ENCODE measurements around the gene LRP1B.

Gene LRP1B

DNA sequence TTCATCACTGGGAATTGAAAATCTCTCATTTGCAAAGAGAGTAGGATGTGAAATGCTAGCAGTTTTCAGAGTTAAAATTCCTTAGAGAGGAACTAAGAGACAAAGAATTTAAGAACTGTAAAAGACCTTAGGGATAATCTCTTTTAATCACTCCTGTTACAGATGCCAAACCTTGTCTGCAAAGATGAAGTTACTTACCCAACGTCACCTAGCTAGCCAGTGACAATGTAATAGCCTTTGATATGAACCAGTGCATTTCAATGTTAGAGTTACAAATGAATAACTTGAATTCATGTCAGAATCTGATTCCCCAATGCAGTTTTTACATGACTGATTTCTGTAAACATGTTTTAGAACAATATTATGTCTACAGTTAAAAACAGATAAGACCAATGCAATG lies 190.1 kb downstream of the LRP1B start:
- DNase-seq (ENCODE audit: low read depth), result no peak
- TF ChIP-seq, protein P1, sequence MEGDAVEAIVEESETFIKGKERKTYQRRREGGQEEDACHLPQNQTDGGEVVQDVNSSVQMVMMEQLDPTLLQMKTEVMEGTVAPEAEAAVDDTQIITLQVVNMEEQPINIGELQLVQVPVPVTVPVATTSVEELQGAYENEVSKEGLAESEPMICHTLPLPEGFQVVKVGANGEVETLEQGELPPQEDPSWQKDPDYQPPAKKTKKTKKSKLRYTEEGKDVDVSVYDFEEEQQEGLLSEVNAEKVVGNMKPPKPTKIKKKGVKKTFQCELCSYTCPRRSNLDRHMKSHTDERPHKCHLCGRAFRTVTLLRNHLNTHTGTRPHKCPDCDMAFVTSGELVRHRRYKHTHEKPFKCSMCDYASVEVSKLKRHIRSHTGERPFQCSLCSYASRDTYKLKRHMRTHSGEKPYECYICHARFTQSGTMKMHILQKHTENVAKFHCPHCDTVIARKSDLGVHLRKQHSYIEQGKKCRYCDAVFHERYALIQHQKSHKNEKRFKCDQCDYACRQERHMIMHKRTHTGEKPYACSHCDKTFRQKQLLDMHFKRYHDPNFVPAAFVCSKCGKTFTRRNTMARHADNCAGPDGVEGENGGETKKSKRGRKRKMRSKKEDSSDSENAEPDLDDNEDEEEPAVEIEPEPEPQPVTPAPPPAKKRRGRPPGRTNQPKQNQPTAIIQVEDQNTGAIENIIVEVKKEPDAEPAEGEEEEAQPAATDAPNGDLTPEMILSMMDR (IDR thresholded peaks at IDR 0.05; ENCODE audit: low read depth, low read length, missing control alignments), result no peak
- no peak overlapping the region for H3K4me3 ChIP-seq (ENCODE audit: low read depth, low read length)

DNA sequence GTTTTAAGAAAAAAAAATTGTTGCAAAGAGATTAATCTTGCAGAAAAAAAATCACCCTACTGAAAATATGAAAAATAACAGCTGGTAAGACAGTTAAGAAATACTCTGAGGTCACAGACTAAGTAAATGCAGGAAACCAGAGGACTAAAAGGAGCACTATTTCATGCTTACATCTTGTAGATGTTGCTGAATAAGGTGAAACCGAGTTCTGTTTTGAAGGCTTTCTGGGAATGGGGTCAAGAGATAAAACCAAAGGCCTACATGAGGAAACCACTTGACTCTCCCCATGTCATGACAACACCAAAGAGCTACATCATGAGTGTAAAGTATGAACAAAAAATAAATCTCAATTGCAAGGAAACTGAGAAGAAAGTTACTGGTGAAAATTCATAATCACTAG lies 197.6 kb downstream of the LRP1B start:
- DNase-seq (ENCODE audit: low read depth), result no peak
- no peak overlapping the region for H3K4me3 ChIP-seq (ENCODE audit: low read depth, low read length)
- TF ChIP-seq, protein P1 (IDR thresholded peaks at IDR 0.05; ENCODE audit: low read depth, low read length, missing control alignments), result no peak

DNA sequence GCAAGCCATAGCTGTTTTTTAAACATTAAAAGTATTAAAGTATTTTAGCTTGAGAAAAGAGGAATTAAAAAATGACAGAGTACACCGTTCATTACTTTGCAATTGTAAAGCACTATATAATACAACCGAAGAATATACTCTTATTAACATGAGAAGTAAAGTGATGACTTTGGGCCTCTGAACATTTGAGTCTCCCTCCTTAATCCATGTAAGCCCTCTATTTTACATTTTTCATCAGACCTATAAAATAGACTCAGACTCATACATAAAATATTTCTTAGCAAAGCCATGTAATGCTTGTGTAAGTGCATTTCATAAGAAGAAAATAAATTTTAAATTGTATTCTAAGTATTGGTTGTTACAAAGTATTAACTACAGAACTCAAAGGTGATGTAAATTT lies 198.6 kb downstream of the LRP1B start:
- no peak overlapping the region for H3K4me3 ChIP-seq (ENCODE audit: low read depth, low read length)
- TF ChIP-seq, protein P1 (IDR thresholded peaks at IDR 0.05; ENCODE audit: low read depth, low read length, missing control alignments), result no peak
- no peak for DNase-seq (ENCODE audit: low read depth)

DNA sequence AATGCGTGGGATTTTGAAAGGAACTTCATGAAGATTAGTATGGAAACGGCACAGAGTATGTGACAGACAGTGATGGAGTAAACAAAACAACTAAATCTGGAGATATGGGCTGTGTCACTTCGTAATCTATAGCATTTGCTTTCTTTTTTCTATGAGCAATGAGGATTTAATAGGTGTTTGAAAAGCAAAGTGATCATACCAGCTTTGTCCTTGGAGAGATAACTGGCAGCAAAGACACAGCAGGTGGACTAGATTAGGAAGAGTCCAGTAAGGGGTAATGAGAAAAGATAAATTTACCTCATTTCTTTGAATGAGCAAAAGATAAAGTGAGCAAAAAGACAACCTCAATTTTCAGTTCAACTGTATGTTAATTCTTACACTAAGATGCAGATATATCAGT lies 199.0 kb downstream of the LRP1B start:
- no peak overlapping the region for H3K4me3 ChIP-seq (ENCODE audit: low read depth, low read length)
- TF ChIP-seq, protein P1 (IDR thresholded peaks at IDR 0.05; ENCODE audit: low read depth, low read length, missing control alignments), result no peak
- no peak for DNase-seq (ENCODE audit: low read depth)

DNA sequence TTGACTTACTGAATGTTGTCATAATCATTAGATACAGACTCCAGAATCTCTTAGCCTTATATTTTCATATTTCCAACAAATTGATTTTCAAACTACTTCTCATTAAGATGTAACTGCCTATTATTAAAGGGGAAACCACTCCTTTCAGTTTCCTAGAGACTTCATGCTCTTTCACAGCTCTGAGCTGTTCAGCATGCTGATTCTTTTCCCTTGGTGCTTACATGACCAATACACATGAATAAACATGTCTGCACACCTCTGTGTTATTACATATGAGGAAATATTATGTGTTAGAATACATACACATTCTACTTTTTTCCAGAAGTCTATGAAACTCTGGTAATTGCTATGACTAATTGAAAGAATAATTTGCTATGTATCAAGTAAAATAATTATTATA lies 200.0 kb downstream of the LRP1B start:
- DNase-seq (ENCODE audit: low read depth), result no peak
- H3K4me3 ChIP-seq (ENCODE audit: low read depth, low read length), result no peak overlapping the region
- TF ChIP-seq, protein P1 (IDR thresholded peaks at IDR 0.05; ENCODE audit: low read depth, low read length, missing control alignments), result no peak

DNA sequence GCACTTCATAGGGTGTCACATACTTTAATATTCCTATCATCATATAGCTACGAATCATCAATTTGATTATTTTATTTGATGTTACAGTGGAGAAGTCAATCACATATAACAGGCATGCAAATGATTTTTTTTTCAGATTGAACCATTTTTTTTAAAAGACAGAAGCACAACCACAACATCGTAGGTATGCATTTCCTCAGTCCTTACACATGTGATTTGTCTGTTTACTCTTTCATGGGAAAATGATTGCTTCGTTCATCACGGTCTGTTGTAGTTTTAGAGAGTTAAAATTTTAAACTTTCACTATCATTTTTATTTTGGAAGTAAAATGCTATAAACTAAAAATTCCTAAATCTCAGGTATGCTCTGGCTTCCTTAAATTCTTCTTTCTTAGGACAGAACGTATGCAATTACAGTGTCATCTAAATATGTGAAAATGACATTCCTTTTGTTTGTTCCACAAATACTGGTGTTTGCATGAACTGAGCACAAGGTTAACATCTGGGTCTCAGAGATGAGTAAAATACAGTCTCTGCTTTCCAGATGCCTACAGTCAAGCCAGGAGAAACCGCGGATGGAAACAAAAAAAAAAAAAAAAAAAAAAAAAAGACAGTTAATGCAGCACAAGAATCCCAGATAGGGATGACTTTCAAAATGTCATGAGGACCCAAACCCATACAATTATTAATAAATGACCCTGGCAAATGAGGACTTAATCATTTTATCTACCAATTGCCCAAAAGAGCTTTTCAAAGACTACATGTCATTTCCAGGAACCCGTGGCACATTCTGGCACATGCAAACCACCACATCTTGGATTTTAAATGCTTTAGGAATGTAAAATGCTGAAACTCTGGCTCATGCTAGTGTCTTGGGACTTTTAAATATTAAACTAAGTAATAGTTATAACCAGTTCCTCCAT lies 201.2 kb downstream of the LRP1B start:
- DNase-seq (ENCODE audit: low read depth), result no peak
- no peak overlapping the region for H3K4me3 ChIP-seq (ENCODE audit: low read depth, low read length)
- TF ChIP-seq, protein P1 (IDR thresholded peaks at IDR 0.05; ENCODE audit: low read depth, low read length, missing control alignments), result no peak

DNA sequence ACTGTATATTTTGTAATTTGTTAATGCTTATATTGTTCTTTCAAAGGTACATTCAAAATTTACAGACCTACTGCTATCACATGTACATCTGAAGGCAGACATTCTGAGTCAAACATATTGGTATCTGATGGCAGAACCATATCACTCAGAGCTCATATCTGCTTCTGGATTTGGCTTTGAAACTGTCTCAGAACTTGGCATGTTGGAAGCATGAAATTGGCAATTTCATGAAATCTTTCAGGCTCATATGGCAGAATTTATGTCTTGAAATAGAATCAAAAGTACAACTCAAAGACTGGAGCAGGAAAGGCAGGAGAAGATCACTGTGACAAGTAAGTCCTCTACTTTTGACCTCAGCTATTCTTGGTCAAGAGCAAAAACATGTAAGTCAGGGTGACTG lies 202.3 kb downstream of the LRP1B start:
- no peak overlapping the region for H3K4me3 ChIP-seq (ENCODE audit: low read depth, low read length)
- DNase-seq (ENCODE audit: low read depth), result no peak
- TF ChIP-seq, protein P1 (IDR thresholded peaks at IDR 0.05; ENCODE audit: low read depth, low read length, missing control alignments), result no peak

Data from GM12864 (cell line).